Stomach (tissue), 19 donors: ENCODE measurements around the gene TBC1D2. TPM values are rescaled to one million over a fixed set of nuclear protein-coding genes. Genes with fewer than 3 reads are reported as not detected.

Source experiments
- DNase-seq, 2 donors: peaks; one replicate each; pipeline versions ENCODE4 v3.0.0 to v3.0.0-alpha.2; 2013 to 2019
- H3K27ac ChIP-seq, 5 donors: fragments of 200-600 bp in 4 of 5; sonication (generic) in 4 of 5; one replicate each; pipeline ENCODE4 v1.5.1; 2013 to 2019; ENCODE audit warnings: mild to moderate bottlenecking in 1 of 5, moderate library complexity in 1 of 5
- H3K27me3 ChIP-seq, 3 donors: fragments of 200-600 bp; sonication (generic); one replicate each; pipeline ENCODE4 v1.5.1; 2017 to 2019; ENCODE audit warnings: mixed run types in 1 of 3
- H3K36me3 ChIP-seq, 4 donors: fragments of 200-600 bp; sonication (generic); 1 replicate in 3 of 4; 2 replicates in 1 of 4; pipeline ENCODE4 v1.5.1; 2016 to 2019
- H3K4me1 ChIP-seq, 4 donors: fragments of 200-600 bp; sonication (generic); one replicate each; pipeline ENCODE4 v1.5.1; 2016 to 2019
- H3K4me3 ChIP-seq, 4 donors: fragments of 200-600 bp; sonication (generic) in 3 of 4; one replicate each; pipeline ENCODE4 v1.5.1; 2016 to 2019; ENCODE audit warnings: mild to moderate bottlenecking in 1 of 4
- H3K9me3 ChIP-seq, 4 donors: fragments of 200-600 bp; sonication (generic); one replicate each; pipeline ENCODE4 v1.5.1; 2016 to 2019
- CTCF ChIP-seq, 7 experiments: fragments of 450-650 bp in 4 of 7; fragments of 200-600 bp in 3 of 7; sonication (generic) in 3 of 7; IDR thresholded peaks; one replicate each; pipeline ENCODE4 v1.5.1; 2016 to 2019; ENCODE audit warnings: antibody characterized with exemption in 7 of 7, control low read depth in 2 of 7, mild to moderate bottlenecking in 1 of 7
- EP300 ChIP-seq: sonication (generic); formaldehyde crosslinking; IDR thresholded peaks from one replicate; pipeline ENCODE4 v1.6.1; 2017; ENCODE audit warnings: antibody characterized with exemption
- POLR2A ChIP-seq, 4 donors: fragments of 450-650 bp; IDR thresholded peaks; one replicate each; pipeline ENCODE4 v1.6.1; 2016; ENCODE audit warnings: antibody characterized with exemption in 4 of 4, control low read depth in 2 of 4, mild to moderate bottlenecking in 1 of 4, moderate library complexity in 1 of 4
- POLR2AphosphoS5 ChIP-seq, 3 donors: sonication (generic); formaldehyde crosslinking; IDR thresholded peaks; one replicate each; pipeline ENCODE4 v1.6.1; 2016; ENCODE audit warnings: antibody characterized with exemption in 3 of 3
- whole genome bisulfite sequencing, 5 donors: extraction: QIAGEN DNeasy Blood & Tissue Kit in 3 of 5; methylation state at CpG; one replicate each; pipeline versions ENCODE4 v1.1.5 to v1.1.7; 2013 to 2018; 5-methylcytosine and 5-hydroxymethylcytosine counted together
- intact Hi-C: fragments of 100-400 bp; cut with DNase I; formaldehyde crosslinking; loops from one replicate; pipeline ENCODE4 v1.15.1; 2023; ENCODE audit warnings: low total_unique reads
- long read RNA-seq, 10 donors: transcript quantifications; one replicate each; lab custom pipeline, GENCODE V29; 2026
- polyA plus RNA-seq, 3 donors: library from polyadenylated mRNA; stranded (reverse); fragments of 200-250 nt; gene quantifications; one replicate each; pipeline ENCODE4 v1.2.3, GENCODE V29; 2013
- total RNA-seq, 5 donors: library from RNA; depleted of rRNA; stranded (reverse); fragments of >200 nt; gene quantifications; one replicate each; pipeline versions ENCODE4 v1.1.0 to v1.2.3, GENCODE V29; 2014 to 2016
- donor health status: healthy with polysubstance abuse.
- donor health status: Bipolar disorder and iron deficiency.
- donor health status: healthy.

Gene TBC1D2
- total RNA-seq (10 to 100 TPM in 3 of 5 donors, 1 to 10 TPM in 2; 2.9 to 36.4 (median 24.0) TPM), polyA plus RNA-seq (10 to 100 TPM in 1 of 3 donors, 1 to 10 TPM in 2; 6.4 to 28.5 (median 7.8) TPM)
- long read RNA-seq, donor 1, result 0 reads
- long read RNA-seq, donor 2, partial matches to known transcripts, result 0 of 1 reads
- long read RNA-seq, donor 2, other reads (novel, unspliced or antisense), result 0 of 1 reads
- long read RNA-seq, donor 3, partial matches to known transcripts, result 0 of 1 reads
- long read RNA-seq, donor 3, other reads (novel, unspliced or antisense), result 0 of 1 reads
- long read RNA-seq, donor 4, result 0 reads
- long read RNA-seq, donor 5, result 0 reads
- long read RNA-seq, donor 6, partial matches to known transcripts, result 0 of 1 reads
- long read RNA-seq, donor 6, other reads (novel, unspliced or antisense), result 0 of 1 reads
- long read RNA-seq, donor 7, partial matches to known transcripts, result 0 of 1 reads
- long read RNA-seq, donor 7, other reads (novel, unspliced or antisense), result 0 of 1 reads
- long read RNA-seq, donor 8, partial matches to known transcripts, result 0 of 1 reads
- long read RNA-seq, donor 8, other reads (novel, unspliced or antisense), result 0 of 1 reads
- long read RNA-seq, donor 9, result 0 reads
- long read RNA-seq, donor 10, result 0 reads

- 0 to 1% (median 1%) methylated on average over 37 to 64 of the region's 64 CpGs for WGBS, 5 donors
- no peaks in the 10 kb centered on the region for H3K9me3 ChIP-seq
- peak; percentile 99 for DNase-seq
- no peaks in the 10 kb centered on the region for H3K27me3 ChIP-seq
- H3K27ac ChIP-seq, result peak within 1 kb of the TSS; percentile 92 to 99 (median 97)
- intact Hi-C loops, result no loop called here
- peaks cover 16 to 50% (median 35%) of the 10 kb centered on the region in 4 donors for H3K4me1 ChIP-seq
- H3K4me3 ChIP-seq, result peak within 1 kb of the TSS; percentile 82 to 90 (median 86)
- no peak for TF ChIP-seq EP300
- TF ChIP-seq CTCF (IDR thresholded peaks at IDR 0.05), result peak in 1 of 7 experiments; percentile 33
- TF ChIP-seq POLR2AphosphoS5 (IDR thresholded peaks at IDR 0.05), result peak; percentile 3 to 87 (median 37)
- H3K36me3 ChIP-seq, result peaks cover 0 to 5% (median 4%) of the 10 kb centered on the region in 4 donors
Measured at GRCh38 chr9:98255578-98256296, at the start of gene TBC1D2. TSS of gene TBC1D2 (minus strand) at chr9:98255649. CDS start at chr9:98255541, 108 bp downstream.

- no peak for TF ChIP-seq POLR2A (IDR thresholded peaks at IDR 0.05)
- TF ChIP-seq CTCF (IDR thresholded peaks at IDR 0.05), result no peak
- no peak for TF ChIP-seq POLR2AphosphoS5 (IDR thresholded peaks at IDR 0.05)
- no peak for TF ChIP-seq EP300
- H3K27ac ChIP-seq, result no peak overlapping the region
- no peak overlapping the region for H3K4me3 ChIP-seq
- DNase-seq, result no peak
- peaks cover 0 to 8% (median 0%) of the 10 kb centered on the region in 4 donors for H3K4me1 ChIP-seq
- intact Hi-C loops, result no loop called here
- WGBS, 5 donors, result 76 to 87% (median 81%) methylated on average over 4 of the region's 4 CpGs
- no peaks in the 10 kb centered on the region for H3K27me3 ChIP-seq
- H3K9me3 ChIP-seq, result no peaks in the 10 kb centered on the region
- no peaks in the 10 kb centered on the region for H3K36me3 ChIP-seq
Measured at GRCh38 chr9:98304381-98304780, 48.9 kb upstream of the TBC1D2 start.

GRCh38 chr9:98303633-98304125 lies 48.2 kb upstream of the TBC1D2 start:
- Histone ChIP-seq H3K36me3 (no peaks in the 10 kb centered on the region), H3K4me3 (no peak overlapping the region), H3K9me3 (no peaks in the 10 kb centered on the region), H3K27me3 (no peaks in the 10 kb centered on the region), H3K4me1 (peaks cover 0 to 8% (median 0%) of the 10 kb centered on the region in 4 donors), H3K27ac (no peak overlapping the region)
- whole genome bisulfite sequencing, 5 donors, result 78 to 84% (median 82%) methylated on average over 8 of the region's 8 CpGs
- DNase-seq, result no peak
- TF ChIP-seq POLR2A (IDR thresholded peaks at IDR 0.05) (no peak), CTCF (IDR thresholded peaks at IDR 0.05) (no peak), EP300 (no peak), POLR2AphosphoS5 (IDR thresholded peaks at IDR 0.05) (no peak)
- intact Hi-C loops, result no loop called here

GRCh38 chr9:98302938-98303632 lies 47.6 kb upstream of the TBC1D2 start:
- H3K9me3 ChIP-seq, result no peaks in the 10 kb centered on the region
- H3K36me3 ChIP-seq, result no peaks in the 10 kb centered on the region
- H3K27me3 ChIP-seq, result no peaks in the 10 kb centered on the region
- H3K27ac ChIP-seq, result no peak overlapping the region
- no peak overlapping the region for H3K4me3 ChIP-seq
- no peak for DNase-seq
- TF ChIP-seq POLR2A (IDR thresholded peaks at IDR 0.05) (no peak), POLR2AphosphoS5 (IDR thresholded peaks at IDR 0.05) (no peak), EP300 (no peak), CTCF (IDR thresholded peaks at IDR 0.05) (no peak)
- peaks cover 0 to 8% (median 0%) of the 10 kb centered on the region in 4 donors for H3K4me1 ChIP-seq
- WGBS, 5 donors, result 85 to 93% (median 90%) methylated on average over 6 to 13 of the region's 13 CpGs
- intact Hi-C loops, result no loop called here
